Smooth muscle cell of the pulmonary artery (primary cell): Measurements from ENCODE around the gene RHPN2. TPM values are rescaled to one million over a fixed set of nuclear protein-coding genes. Genes with fewer than 3 reads are reported as not detected.

Experiments
- total RNA-seq: library from RNA; depleted of rRNA; stranded (reverse); fragments of >200 nt; gene quantifications from 2 replicates; pipeline ENCODE4 v1.2.3, GENCODE V29; 2014

The RHPN2 gene
- 2.8 and 4.3 TPM in 2 replicates for total RNA-seq

GRCh38 chr19:33064792-33065550 lies at the start of gene RHPN2:
Gene RHPN2, minus strand, starts transcription at chr19:33064888. Its CDS starts 36 bp downstream, at chr19:33064852.

GRCh38 chr19:33080761-33081681 lies 16.3 kb upstream of the RHPN2 start, which contains the start of gene GPATCH1:
Gene GPATCH1, plus strand, starts transcription at chr19:33081181. Its CDS starts 13 bp downstream, at chr19:33081194.

GRCh38 chr19:32971715-32972540 lies 92.8 kb downstream of the RHPN2 start, which contains the start of the genes CEP89 and FAAP24:
Gene CEP89, minus strand, starts transcription at chr19:32971958. Its CDS starts 84 bp downstream, at chr19:32971874.
Gene FAAP24, plus strand, starts transcription at chr19:32972242. Its CDS starts 955 bp downstream, at chr19:32973197.

Other genes with a start within 250 kb of the RHPN2 start
- gene SLC7A9, start 195.1 kb downstream of the RHPN2 start, total RNA-seq, result 0.07 and 0.20 TPM in 2 replicates
- gene CEP89, start 92.9 kb downstream of the RHPN2 start, total RNA-seq, result 11.4 and 13.1 TPM in 2 replicates
- gene FAAP24, start 92.6 kb downstream of the RHPN2 start, total RNA-seq, result 0.98 and 1.1 TPM in 2 replicates
- 5.7 and 6.0 TPM in 2 replicates for gene GPATCH1, start 16.3 kb upstream of the RHPN2 start, total RNA-seq
- gene WDR88, start 67.2 kb upstream of the RHPN2 start, total RNA-seq, result not detected in 2 replicates
- gene LRP3, start 129.4 kb upstream of the RHPN2 start, total RNA-seq, result 45.4 and 49.3 TPM in 2 replicates
- gene SLC7A10, start 161.0 kb upstream of the RHPN2 start, total RNA-seq, result not detected in 2 replicates
- gene CEBPA, start 237.6 kb upstream of the RHPN2 start, total RNA-seq, result 0.07 and 0.13 TPM in 2 replicates